Activated naive CD4-positive, alpha-beta T cell treated with anti-CD3 and anti-CD28 coated beads, Interleukin-2, amount 10 ng/mL, durations not matched to agents 7 days and 5 days (primary cell): ENCODE measurements around the gene TNRC6C.
"Not testable (repeated sequence)": the region's sequence is repeated elsewhere in the genome, so short reads cannot be mapped to it uniquely, and the experiment has no call there.

Experiments
- CTCF ChIA-PET: fragments of 350-600 bp; sonication (Branson Sonifier 250); formaldehyde crosslinking; loops from one replicate; lab custom pipeline; 2021; ENCODE audit warnings: antibody characterized with exemption; lab: Charles Lee
- DNase-seq: peaks from one replicate; pipeline ENCODE4 v3.0.0-alpha.2; 2020
- H3K27ac Mint-ChIP-seq: one replicate; pipeline ENCODE4 v1.8.0; 2021; ENCODE audit warnings: mild to moderate bottlenecking, moderate library complexity, mixed read lengths
- H3K27me3 Mint-ChIP-seq: one replicate; pipeline ENCODE4 v1.8.0; 2021; ENCODE audit warnings: mild to moderate bottlenecking, mixed read lengths
- H3K36me3 Mint-ChIP-seq: one replicate; pipeline ENCODE4 v1.8.0; 2021; ENCODE audit warnings: mixed read lengths
- H3K4me1 Mint-ChIP-seq: one replicate; pipeline ENCODE4 v1.8.0; 2021; ENCODE audit warnings: mixed read lengths
- H3K4me3 Mint-ChIP-seq: one replicate; pipeline ENCODE4 v1.8.0; 2021; ENCODE audit warnings: mild to moderate bottlenecking, moderate library complexity, mixed read lengths
- H3K9me3 Mint-ChIP-seq: one replicate; pipeline ENCODE4 v1.8.0; 2021; ENCODE audit warnings: mixed read lengths

The TNRC6C gene

DNA sequence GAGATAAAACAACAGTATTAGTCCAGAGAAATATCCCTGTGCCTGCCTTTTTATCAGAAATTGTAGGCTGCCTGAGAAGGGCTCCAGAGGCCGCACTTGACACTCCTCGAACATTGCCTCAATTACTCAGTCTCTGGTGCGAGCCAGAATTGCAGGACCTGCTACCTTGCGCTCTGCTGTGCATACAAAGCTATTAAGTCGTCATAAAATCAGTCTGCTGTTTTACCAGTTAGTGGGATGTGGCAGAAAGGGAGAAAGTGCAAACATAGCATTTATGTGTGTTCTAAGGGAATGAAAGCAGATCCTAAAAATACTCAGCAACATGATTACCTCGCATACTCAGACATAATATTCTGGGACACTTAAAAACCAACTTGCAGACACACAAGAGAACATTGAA lies 99.5 kb downstream of the TNRC6C start:
- H3K9me3 Mint-ChIP-seq = no peaks in the 10 kb centered on the region
- no peaks in the 10 kb centered on the region for H3K27me3 Mint-ChIP-seq
- H3K27ac Mint-ChIP-seq = no peak overlapping the region

DNA sequence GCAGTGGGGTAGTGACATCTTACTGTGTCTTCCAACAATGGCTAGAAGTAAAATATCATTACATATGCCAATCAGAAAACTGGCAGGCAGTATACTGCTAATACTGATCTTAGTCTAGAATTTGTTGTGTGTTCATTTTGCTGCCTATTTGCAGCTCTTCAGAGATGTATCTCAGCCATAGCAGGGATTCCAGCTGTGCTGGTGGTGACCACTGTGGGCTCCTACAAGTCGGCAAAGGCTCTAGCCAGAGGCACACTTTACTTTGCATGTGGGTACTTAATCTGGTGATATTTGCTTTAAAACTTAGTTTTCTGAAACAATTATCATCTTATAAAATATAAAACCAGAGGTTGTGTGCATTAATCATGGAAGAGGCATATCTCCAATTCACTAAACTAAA lies 100.1 kb downstream of the TNRC6C start:
- Mint-ChIP-seq H3K4me3 (no peak overlapping the region), H3K27ac (no peak overlapping the region), H3K27me3 (no peaks in the 10 kb centered on the region), H3K9me3 (no peaks in the 10 kb centered on the region), H3K4me1 (no peaks in the 10 kb centered on the region), H3K36me3 (peaks cover 3% of the 10 kb centered on the region)
- CTCF ChIA-PET = no interaction called here
- DNase-seq = no peak

More for the DNA sequence above, 99.5 kb downstream of the TNRC6C start:
- DNase-seq = no peak
- Mint-ChIP-seq H3K4me1 (no peaks in the 10 kb centered on the region), H3K36me3 (peaks cover 3% of the 10 kb centered on the region), H3K4me3 (no peak overlapping the region)
- CTCF ChIA-PET = no interaction called here

DNA sequence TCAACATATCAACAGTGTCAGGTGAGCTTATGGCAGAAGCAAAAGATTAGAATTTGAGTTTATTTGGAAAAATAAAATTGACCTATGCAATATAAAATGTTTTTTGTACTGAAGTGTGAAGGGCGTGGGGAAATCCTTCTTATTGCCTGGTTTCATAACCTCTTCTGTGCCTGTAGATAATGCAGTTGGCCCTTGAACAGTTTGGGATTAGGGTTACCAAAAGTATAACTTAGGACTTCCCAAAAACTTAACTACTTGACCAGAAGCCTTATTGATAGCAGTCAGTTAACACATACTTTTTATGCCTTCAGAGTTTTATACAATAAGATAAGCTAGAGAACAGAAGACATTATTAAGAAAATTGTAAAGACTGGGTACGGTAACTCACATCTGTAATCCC lies 104.1 kb downstream of the TNRC6C start:
- Mint-ChIP-seq H3K36me3 (peaks cover 6% of the 10 kb centered on the region), H3K27me3 (no peaks in the 10 kb centered on the region), H3K4me3 (no peak overlapping the region), H3K9me3 (no peaks in the 10 kb centered on the region), H3K27ac (no peak overlapping the region), H3K4me1 (no peaks in the 10 kb centered on the region)
- CTCF ChIA-PET = interaction anchor here (1.3 kb wide), 2 partner anchors 48 to 113 kb away, joined by 3 to 4 read pairs; no protein-coding TSS in a partner anchor
- DNase-seq = no peak

GRCh38 chr17:78063489-78063888 lies 105.0 kb downstream of the TNRC6C start:
- CTCF ChIA-PET = interaction anchor here (0.9 to 1.3 kb wide), 2 partner anchors 20 to 49 kb away, joined by 3 to 4 read pairs; no protein-coding TSS in a partner anchor
- DNase-seq = no peak
- Mint-ChIP-seq H3K4me3 (no peak overlapping the region), H3K36me3 (peaks cover 13% of the 10 kb centered on the region), H3K9me3 (no peaks in the 10 kb centered on the region), H3K4me1 (no peaks in the 10 kb centered on the region), H3K27ac (no peak overlapping the region), H3K27me3 (no peaks in the 10 kb centered on the region)

- CTCF ChIA-PET = interaction anchor here (1.5 kb wide), 1 partner anchor 51 kb away, joined by 3 read pairs; no protein-coding TSS in a partner anchor
- no peak overlapping the region for H3K4me3 Mint-ChIP-seq
- no peaks in the 10 kb centered on the region for H3K4me1 Mint-ChIP-seq
- peaks cover 16% of the 10 kb centered on the region for H3K36me3 Mint-ChIP-seq
- no peak for DNase-seq
- no peaks in the 10 kb centered on the region for H3K9me3 Mint-ChIP-seq
- H3K27me3 Mint-ChIP-seq = no peaks in the 10 kb centered on the region
- no peak overlapping the region for H3K27ac Mint-ChIP-seq
Observed at GRCh38 chr17:78064708-78065107, 106.2 kb downstream of the TNRC6C start.

DNA sequence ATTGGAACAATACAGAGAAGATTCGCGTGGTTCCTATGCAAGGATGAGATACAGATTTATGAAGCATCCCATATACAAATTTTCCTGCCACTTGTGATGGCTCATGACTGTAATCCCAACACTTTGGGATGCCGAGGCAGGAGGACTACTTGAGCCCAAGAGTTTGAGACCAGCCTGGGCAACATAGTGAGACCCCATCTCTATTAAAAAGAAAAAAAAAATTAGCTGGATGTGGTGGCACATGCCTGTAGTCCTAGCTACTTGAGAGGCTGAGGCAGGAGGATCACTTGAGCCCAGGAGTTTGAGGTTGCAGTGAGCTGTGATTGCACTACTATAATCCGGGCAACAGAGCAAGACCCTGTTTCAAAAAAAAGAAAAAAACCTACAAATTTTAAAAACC lies 108.5 kb downstream of the TNRC6C start:
- CTCF ChIA-PET = interaction anchor here (1.2 to 1.4 kb wide), 2 partner anchors 48 to 49 kb away, joined by 3 to 4 read pairs; no protein-coding TSS in a partner anchor
- not testable (repeated sequence) for H3K4me1 Mint-ChIP-seq, H3K27ac Mint-ChIP-seq, H3K27me3 Mint-ChIP-seq, H3K9me3 Mint-ChIP-seq, H3K4me3 Mint-ChIP-seq, DNase-seq
- H3K36me3 Mint-ChIP-seq = peaks cover 26% of the 10 kb centered on the region

GRCh38 chr17:78069695-78070094 lies 111.2 kb downstream of the TNRC6C start:
- no peak for DNase-seq
- Mint-ChIP-seq H3K9me3 (no peaks in the 10 kb centered on the region), H3K27me3 (no peaks in the 10 kb centered on the region), H3K4me1 (no peaks in the 10 kb centered on the region), H3K4me3 (no peak overlapping the region), H3K36me3 (peaks cover 43% of the 10 kb centered on the region), H3K27ac (no peak overlapping the region)
- CTCF ChIA-PET = interaction anchor here (0.8 to 1.2 kb wide), 2 partner anchors 15 to 50 kb away, joined by 3 to 4 read pairs; no protein-coding TSS in a partner anchor

DNA sequence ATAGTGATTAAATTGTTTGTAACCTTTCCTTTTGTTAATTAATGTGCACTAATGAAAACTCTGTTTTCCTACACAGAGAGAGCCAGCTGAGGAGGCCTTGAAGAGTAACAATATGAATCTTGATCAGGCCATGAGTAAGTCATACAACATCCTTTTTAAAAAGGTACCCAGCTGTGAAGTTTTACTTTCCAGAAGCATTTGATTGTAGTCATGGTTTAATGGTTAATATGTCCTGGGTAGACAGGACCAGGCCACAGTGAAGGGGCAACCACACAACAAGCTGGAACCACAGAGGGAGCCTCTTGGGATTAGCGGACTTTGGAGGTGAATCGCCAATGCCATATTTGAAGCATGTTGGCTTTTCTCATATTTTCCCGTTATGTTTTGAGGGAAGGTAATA lies 114.5 kb downstream of the TNRC6C start:
- H3K4me1 Mint-ChIP-seq = no peaks in the 10 kb centered on the region
- H3K36me3 Mint-ChIP-seq = peaks cover 57% of the 10 kb centered on the region
- CTCF ChIA-PET = interaction anchor here (0.9 to 1.0 kb wide), 2 partner anchors 10 to 12 kb away, joined by 3 read pairs; no protein-coding TSS in a partner anchor
- H3K27ac Mint-ChIP-seq = no peak overlapping the region
- no peak overlapping the region for H3K4me3 Mint-ChIP-seq
- H3K27me3 Mint-ChIP-seq = no peaks in the 10 kb centered on the region
- H3K9me3 Mint-ChIP-seq = no peaks in the 10 kb centered on the region
- no peak for DNase-seq

- no peaks in the 10 kb centered on the region for H3K27me3 Mint-ChIP-seq
- H3K27ac Mint-ChIP-seq = no peak overlapping the region
- CTCF ChIA-PET = no interaction called here
- H3K9me3 Mint-ChIP-seq = no peaks in the 10 kb centered on the region
- no peaks in the 10 kb centered on the region for H3K4me1 Mint-ChIP-seq
- peaks cover 62% of the 10 kb centered on the region for H3K36me3 Mint-ChIP-seq
- DNase-seq = no peak
- no peak overlapping the region for H3K4me3 Mint-ChIP-seq
Observed at GRCh38 chr17:78075011-78075410, 116.5 kb downstream of the TNRC6C start.

- Mint-ChIP-seq H3K4me1 (no peaks in the 10 kb centered on the region), H3K27me3 (no peaks in the 10 kb centered on the region), H3K9me3 (no peaks in the 10 kb centered on the region), H3K4me3 (no peak overlapping the region), H3K36me3 (peaks cover 59% of the 10 kb centered on the region), H3K27ac (peak overlapping the region; percentile 28)
- CTCF ChIA-PET = no interaction called here
- DNase-seq = no peak
Observed at GRCh38 chr17:78075545-78075944, 117.0 kb downstream of the TNRC6C start.

GRCh38 chr17:78079253-78079652 lies 120.8 kb downstream of the TNRC6C start:
- H3K27ac Mint-ChIP-seq = peak overlapping the region; percentile 24
- no peaks in the 10 kb centered on the region for H3K9me3 Mint-ChIP-seq
- peaks cover 44% of the 10 kb centered on the region for H3K36me3 Mint-ChIP-seq
- CTCF ChIA-PET = no interaction called here
- DNase-seq = no peak
- H3K4me1 Mint-ChIP-seq = peaks cover 14% of the 10 kb centered on the region
- H3K4me3 Mint-ChIP-seq = no peak overlapping the region
- H3K27me3 Mint-ChIP-seq = no peaks in the 10 kb centered on the region

- Mint-ChIP-seq H3K36me3 (peaks cover 34% of the 10 kb centered on the region), H3K4me3 (no peak overlapping the region), H3K27me3 (no peaks in the 10 kb centered on the region), H3K9me3 (no peaks in the 10 kb centered on the region), H3K4me1 (peaks cover 16% of the 10 kb centered on the region), H3K27ac (no peak overlapping the region)
- CTCF ChIA-PET = no interaction called here
- no peak for DNase-seq
Observed at GRCh38 chr17:78081551-78081950, 123.0 kb downstream of the TNRC6C start.

GRCh38 chr17:78082355-78082872 lies 123.9 kb downstream of the TNRC6C start:
- not testable (repeated sequence) for H3K4me3 Mint-ChIP-seq, H3K27me3 Mint-ChIP-seq, H3K27ac Mint-ChIP-seq, H3K9me3 Mint-ChIP-seq, DNase-seq
- CTCF ChIA-PET = interaction anchor here (0.6 to 1.3 kb wide), 3 partner anchors 99 to 539 kb away, joined by 3 to 4 read pairs (median 3); no protein-coding TSS in a partner anchor
- H3K4me1 Mint-ChIP-seq = peaks cover 16% of the 10 kb centered on the region
- peaks cover 35% of the 10 kb centered on the region for H3K36me3 Mint-ChIP-seq

GRCh38 chr17:78082988-78083387 lies 124.5 kb downstream of the TNRC6C start:
- peaks cover 34% of the 10 kb centered on the region for H3K36me3 Mint-ChIP-seq
- no peaks in the 10 kb centered on the region for H3K9me3 Mint-ChIP-seq
- no peak overlapping the region for H3K4me3 Mint-ChIP-seq
- no peak overlapping the region for H3K27ac Mint-ChIP-seq
- no peak for DNase-seq
- H3K4me1 Mint-ChIP-seq = peaks cover 16% of the 10 kb centered on the region
- no peaks in the 10 kb centered on the region for H3K27me3 Mint-ChIP-seq
- CTCF ChIA-PET = interaction anchor here (0.6 to 2.7 kb wide), 7 partner anchors 10 to 540 kb away, joined by 3 to 28 read pairs (median 4); no protein-coding TSS in a partner anchor

GRCh38 chr17:78086740-78087139 lies 128.2 kb downstream of the TNRC6C start:
- no peak for DNase-seq
- no peak overlapping the region for H3K27ac Mint-ChIP-seq
- no peaks in the 10 kb centered on the region for H3K9me3 Mint-ChIP-seq
- no peak overlapping the region for H3K4me3 Mint-ChIP-seq
- no peaks in the 10 kb centered on the region for H3K27me3 Mint-ChIP-seq
- H3K36me3 Mint-ChIP-seq = peaks cover 40% of the 10 kb centered on the region
- CTCF ChIA-PET = no interaction called here
- H3K4me1 Mint-ChIP-seq = peaks cover 20% of the 10 kb centered on the region
